Gastrocnemius medialis (tissue), 4 donors: Measurements from ENCODE around the gene ATP4B.

Experiments used
- POLR2A ChIP-seq, 2 donors: fragments of 450-650 bp; IDR thresholded peaks; one replicate each; pipeline ENCODE4 v1.6.1; 2017; ENCODE audit warnings: antibody characterized with exemption in 2 of 2, mild to moderate bottlenecking in 2 of 2, moderate library complexity in 2 of 2
- TF ChIP-seq, protein P1 (sequence below), 5 experiments: fragments of 450-650 bp in 3 of 5; fragments of 200-600 bp in 2 of 5; sonication (generic) in 2 of 5; IDR thresholded peaks in 4 of 5; conservative IDR thresholded peaks in 1 of 5; 1 replicate in 4 of 5; 2 replicates in 1 of 5; pipeline ENCODE4 v1.5.1; 2016 to 2019; ENCODE audit warnings: antibody characterized with exemption in 5 of 5, mild to moderate bottlenecking in 3 of 5, moderate library complexity in 3 of 5

DNA sequence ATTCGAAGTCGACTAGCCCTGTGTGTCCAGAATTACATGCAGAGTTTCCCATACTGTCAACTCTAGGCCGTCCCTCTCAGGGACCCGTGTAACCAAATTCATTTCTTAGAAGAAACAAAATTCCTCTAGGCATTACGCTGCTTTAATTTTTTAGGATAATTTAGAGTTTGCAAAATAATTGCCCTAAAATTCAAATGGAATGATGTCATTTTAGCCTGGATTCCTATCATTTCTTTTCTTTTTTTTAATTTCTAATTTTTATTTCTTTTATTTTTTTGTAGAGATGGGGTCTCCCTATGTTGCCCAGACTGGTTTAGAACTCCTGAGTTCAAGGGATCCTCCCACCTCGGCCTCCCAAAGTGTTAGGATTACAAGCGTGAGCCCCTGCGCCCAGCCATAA lies 1.3 kb upstream of the ATP4B start:
- TF ChIP-seq, protein P1, sequence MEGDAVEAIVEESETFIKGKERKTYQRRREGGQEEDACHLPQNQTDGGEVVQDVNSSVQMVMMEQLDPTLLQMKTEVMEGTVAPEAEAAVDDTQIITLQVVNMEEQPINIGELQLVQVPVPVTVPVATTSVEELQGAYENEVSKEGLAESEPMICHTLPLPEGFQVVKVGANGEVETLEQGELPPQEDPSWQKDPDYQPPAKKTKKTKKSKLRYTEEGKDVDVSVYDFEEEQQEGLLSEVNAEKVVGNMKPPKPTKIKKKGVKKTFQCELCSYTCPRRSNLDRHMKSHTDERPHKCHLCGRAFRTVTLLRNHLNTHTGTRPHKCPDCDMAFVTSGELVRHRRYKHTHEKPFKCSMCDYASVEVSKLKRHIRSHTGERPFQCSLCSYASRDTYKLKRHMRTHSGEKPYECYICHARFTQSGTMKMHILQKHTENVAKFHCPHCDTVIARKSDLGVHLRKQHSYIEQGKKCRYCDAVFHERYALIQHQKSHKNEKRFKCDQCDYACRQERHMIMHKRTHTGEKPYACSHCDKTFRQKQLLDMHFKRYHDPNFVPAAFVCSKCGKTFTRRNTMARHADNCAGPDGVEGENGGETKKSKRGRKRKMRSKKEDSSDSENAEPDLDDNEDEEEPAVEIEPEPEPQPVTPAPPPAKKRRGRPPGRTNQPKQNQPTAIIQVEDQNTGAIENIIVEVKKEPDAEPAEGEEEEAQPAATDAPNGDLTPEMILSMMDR (IDR thresholded peaks at IDR 0.05 in 4 of 5, conservative IDR thresholded peaks at IDR 0.05 in 1 of 5) = no peak
- no peak for TF ChIP-seq POLR2A (IDR thresholded peaks at IDR 0.05)
